Measurements from ENCODE around the gene HOXD8. TPM values are rescaled to one million over a fixed set of nuclear protein-coding genes. Genes with fewer than 3 reads are reported as not detected.

HOXD8 gene
- total RNA-seq, 4 donors from 2014 or later, result 2.4 to 8.9 (median 6.0) TPM

DNA sequence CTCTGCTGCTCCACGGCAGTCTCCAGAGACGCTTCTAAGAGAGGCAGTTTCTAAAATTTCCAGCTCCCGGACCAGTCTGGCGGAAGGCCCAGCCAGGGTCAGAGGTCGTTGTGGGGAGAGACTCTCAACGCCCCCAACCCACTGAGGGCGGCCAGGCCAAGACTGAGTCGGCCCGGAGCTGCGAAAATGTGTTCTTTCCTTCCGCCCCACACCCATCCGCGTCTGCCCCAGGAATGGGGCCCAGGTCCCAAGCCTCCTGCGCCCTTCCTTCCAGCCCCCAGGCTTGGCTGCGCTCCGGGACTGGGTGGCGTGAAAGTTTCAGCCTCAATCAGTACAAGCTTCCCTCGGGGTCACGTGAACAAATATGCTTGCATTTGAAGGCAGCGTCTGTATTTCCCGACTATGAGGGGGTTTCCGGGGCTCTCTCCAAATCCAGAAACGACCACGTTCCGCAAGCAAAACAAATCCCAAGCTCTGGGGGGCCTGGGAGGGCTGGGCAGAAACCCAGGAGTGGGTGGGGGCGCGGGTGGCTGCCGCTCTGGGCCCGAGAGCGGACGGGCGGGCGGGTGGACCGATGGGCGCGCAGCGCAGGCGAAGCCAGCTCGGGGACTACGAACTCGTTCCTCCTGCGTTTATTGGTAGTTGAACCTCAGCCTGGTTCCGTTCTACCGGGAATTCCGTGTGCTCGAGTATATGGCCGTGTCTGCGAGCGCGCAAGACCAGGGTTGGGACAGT is 30.9 kb downstream of the HOXD8 start:
- WGBS, 2 donors, result 33 to 54% methylated on average over 48 of the region's 50 CpGs
- DNase-seq (ENCODE audit: low spot score in 2 of 2), result peak in 1 of 2 donors; percentile 69
- H3K4me3 ChIP-seq (ENCODE audit: low read depth, poor library complexity, severe bottlenecking), result no peak overlapping the region
- intact Hi-C loops (cut with DNase I; ENCODE audit: low total_unique reads), result no loop called here
- TF ChIP-seq, protein P1, sequence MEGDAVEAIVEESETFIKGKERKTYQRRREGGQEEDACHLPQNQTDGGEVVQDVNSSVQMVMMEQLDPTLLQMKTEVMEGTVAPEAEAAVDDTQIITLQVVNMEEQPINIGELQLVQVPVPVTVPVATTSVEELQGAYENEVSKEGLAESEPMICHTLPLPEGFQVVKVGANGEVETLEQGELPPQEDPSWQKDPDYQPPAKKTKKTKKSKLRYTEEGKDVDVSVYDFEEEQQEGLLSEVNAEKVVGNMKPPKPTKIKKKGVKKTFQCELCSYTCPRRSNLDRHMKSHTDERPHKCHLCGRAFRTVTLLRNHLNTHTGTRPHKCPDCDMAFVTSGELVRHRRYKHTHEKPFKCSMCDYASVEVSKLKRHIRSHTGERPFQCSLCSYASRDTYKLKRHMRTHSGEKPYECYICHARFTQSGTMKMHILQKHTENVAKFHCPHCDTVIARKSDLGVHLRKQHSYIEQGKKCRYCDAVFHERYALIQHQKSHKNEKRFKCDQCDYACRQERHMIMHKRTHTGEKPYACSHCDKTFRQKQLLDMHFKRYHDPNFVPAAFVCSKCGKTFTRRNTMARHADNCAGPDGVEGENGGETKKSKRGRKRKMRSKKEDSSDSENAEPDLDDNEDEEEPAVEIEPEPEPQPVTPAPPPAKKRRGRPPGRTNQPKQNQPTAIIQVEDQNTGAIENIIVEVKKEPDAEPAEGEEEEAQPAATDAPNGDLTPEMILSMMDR (IDR thresholded peaks at IDR 0.05), result no peak
- TF ChIP-seq POLR2A (IDR thresholded peaks at IDR 0.05), result no peak

GRCh38 chr2:176160986-176161824 is 31.7 kb downstream of the HOXD8 start:
- TF ChIP-seq, protein P1 (IDR thresholded peaks at IDR 0.05), result no peak
- TF ChIP-seq POLR2A (IDR thresholded peaks at IDR 0.05), result no peak

DNA sequence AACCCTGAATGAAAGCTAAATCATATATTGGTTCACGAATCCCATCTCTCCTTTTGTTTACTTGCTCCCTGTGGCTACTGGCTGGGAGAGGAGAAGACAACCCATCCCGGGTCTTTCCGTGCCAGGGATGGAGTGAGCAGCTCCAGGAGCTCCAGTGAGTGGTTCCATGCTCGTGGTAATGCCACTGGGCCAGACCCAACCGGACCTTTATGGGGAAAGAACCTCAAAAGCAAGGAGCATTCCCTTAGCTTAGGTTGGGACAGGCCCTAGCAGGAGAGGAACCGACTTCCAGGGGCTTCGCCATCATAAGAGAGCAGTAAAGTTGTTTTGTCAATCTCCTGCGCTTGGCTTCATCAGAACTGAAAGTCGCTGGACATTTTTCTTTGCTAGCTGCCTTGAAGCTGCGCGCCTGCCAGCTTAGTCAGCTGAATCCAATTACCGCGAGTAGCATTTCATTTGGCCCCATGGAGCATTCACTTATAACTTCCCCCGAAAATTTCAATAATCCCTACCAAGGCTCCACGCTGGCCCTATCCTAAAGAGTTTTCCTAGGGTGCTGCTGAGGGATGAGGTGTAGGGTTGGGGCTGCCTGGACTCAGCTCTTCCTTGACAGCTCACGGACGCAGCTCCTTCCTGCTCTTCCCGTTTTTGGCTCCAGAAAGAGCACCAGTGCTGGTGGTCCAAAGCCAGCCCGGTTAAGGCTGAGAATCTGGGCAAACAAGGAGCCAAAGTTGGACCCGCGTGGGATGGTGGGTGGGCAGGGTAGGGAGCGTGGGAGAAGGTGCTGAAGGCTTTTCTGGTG is 32.5 kb downstream of the HOXD8 start:
- no peak for TF ChIP-seq POLR2A (IDR thresholded peaks at IDR 0.05)
- TF ChIP-seq, protein P1 (IDR thresholded peaks at IDR 0.05), result no peak
- WGBS, 2 donors, result 16% methylated on average over 22 of the region's 22 CpGs
- intact Hi-C loops (cut with DNase I; ENCODE audit: low total_unique reads), result no loop called here
- peak in 1 of 2 donors; percentile 85 for DNase-seq (ENCODE audit: low spot score in 2 of 2)
- no peak overlapping the region for H3K4me3 ChIP-seq (ENCODE audit: low read depth, poor library complexity, severe bottlenecking)

More at GRCh38 chr2:176160986-176161824, 31.7 kb downstream of the HOXD8 start:
- DNase-seq (ENCODE audit: low spot score in 2 of 2), result peak in 1 of 2 donors; percentile 76
- intact Hi-C loops (cut with DNase I; ENCODE audit: low total_unique reads), result no loop called here
- no peak overlapping the region for H3K4me3 ChIP-seq (ENCODE audit: low read depth, poor library complexity, severe bottlenecking)
- WGBS, 2 donors, result 50 to 53% methylated on average over 22 of the region's 22 CpGs

DNA sequence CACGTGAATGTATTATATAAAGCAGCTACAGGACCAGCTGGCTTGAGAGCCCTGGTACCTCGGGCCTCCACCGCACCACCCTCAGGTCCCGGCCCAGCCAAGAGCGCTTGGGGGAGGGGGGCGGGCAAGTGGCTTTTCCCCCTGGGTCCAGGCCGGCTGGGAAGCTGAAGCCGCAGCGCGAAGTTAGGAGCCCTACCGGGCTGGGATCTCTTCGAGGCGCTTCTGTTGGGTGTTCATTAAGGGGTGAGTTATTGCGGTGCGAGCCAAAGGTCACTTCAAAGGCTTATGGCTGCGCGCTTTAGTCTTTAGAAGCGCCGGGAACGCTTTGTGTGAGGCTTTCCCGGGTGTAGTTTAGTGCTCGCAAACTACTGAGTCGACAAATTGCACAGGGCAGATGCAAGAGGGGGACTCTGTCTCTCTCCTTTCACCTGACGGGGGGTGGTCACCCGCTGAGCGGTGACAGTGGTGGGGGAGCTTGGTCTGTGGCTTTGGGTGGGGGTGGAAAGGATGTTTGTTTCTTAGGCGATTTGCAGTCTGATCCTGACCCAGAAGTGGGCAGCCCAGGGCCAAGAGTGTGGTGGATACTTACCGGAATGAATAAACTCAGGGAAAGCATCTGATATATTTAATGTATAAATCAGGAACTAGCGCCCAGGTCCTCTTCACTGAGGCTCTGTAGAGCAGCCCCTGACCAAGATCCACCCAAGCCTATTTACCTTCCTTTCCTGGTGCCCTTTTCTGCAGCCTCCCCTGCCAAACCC is 33.6 kb downstream of the HOXD8 start:
- no peak overlapping the region for H3K4me3 ChIP-seq (ENCODE audit: low read depth, poor library complexity, severe bottlenecking)
- TF ChIP-seq, protein P1 (IDR thresholded peaks at IDR 0.05), result no peak
- no peak for TF ChIP-seq POLR2A (IDR thresholded peaks at IDR 0.05)
- intact Hi-C loops (cut with DNase I; ENCODE audit: low total_unique reads), result no loop called here
- WGBS, 2 donors, result 41 to 57% methylated on average over 27 to 29 of the region's 29 CpGs
- DNase-seq (ENCODE audit: low spot score in 2 of 2), result peak in 1 of 2 donors; percentile 54

DNA sequence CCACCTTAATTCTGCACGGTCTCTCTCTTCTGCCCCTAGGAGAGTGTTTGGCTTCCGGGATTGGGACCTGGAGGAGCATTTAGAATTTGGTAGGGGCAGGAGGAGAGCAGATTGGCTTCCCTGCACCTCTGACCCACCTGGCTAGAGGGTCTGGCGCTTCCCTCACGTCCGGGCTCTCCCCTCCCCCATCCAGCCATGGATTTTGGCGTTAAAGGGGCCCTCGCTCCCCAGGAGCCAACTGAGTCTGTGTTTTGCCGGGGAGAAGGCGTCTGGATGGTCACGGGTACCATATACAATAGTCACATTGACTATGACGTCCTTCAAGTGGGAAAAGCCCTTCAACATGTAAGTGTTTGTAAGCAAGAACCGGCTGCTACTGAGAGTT is 34.2 kb downstream of the HOXD8 start:
- TF ChIP-seq, protein P1 (IDR thresholded peaks at IDR 0.05), result no peak
- TF ChIP-seq POLR2A (IDR thresholded peaks at IDR 0.05), result no peak
- DNase-seq (ENCODE audit: low spot score in 2 of 2), result no peak
- H3K4me3 ChIP-seq (ENCODE audit: low read depth, poor library complexity, severe bottlenecking), result no peak overlapping the region
- WGBS, 2 donors, result 39 to 42% methylated on average over 12 of the region's 12 CpGs
- intact Hi-C loops (cut with DNase I; ENCODE audit: low total_unique reads), result no loop called here

All from lower leg skin (tissue), 4 donors.